Astrocyte (in vitro differentiated cells and primary cell): Measurements from ENCODE around the gene LDLRAD4. TPM values are rescaled to one million over a fixed set of nuclear protein-coding genes. Genes with fewer than 3 reads are reported as not detected.
A peak's percentile ranks its signal among the peaks of the same experiment; 100 is the strongest.

ENCODE experiments used
- DNase-seq: peaks from one replicate; pipeline ENCODE4 v3.0.0-alpha.2; 2010; ENCODE audit warnings: low read depth
- FAIRE-seq: peaks from 2 replicates; lab custom pipeline; 2011; peaks lifted over from hg19 to GRCh38; lab: Jason Lieb, UNC
- H2AFZ ChIP-seq: 2 replicates; pipeline ENCODE4 v1.6.0; 2012; ENCODE audit warnings: low read depth, low read length, inconsistent platforms
- H3K27ac ChIP-seq: 2 replicates; pipeline ENCODE4 v1.5.1; 2011; ENCODE audit warnings: low read depth, low read length, inconsistent platforms
- H3K27me3 ChIP-seq: 2 replicates; pipeline ENCODE4 v1.6.0; 2011; ENCODE audit warnings: low read length, inconsistent platforms; ENCODE audit not compliant: insufficient read depth
- H3K36me3 ChIP-seq: 2 replicates; pipeline ENCODE4 v1.5.1; 2011; ENCODE audit warnings: low read length, inconsistent platforms; ENCODE audit not compliant: insufficient read depth
- H3K4me1 ChIP-seq: 2 replicates; pipeline ENCODE4 v1.5.1; 2011; ENCODE audit warnings: low read length, inconsistent platforms; ENCODE audit not compliant: insufficient read depth
- H3K4me2 ChIP-seq: 2 replicates; pipeline ENCODE4 v1.6.0; 2012; ENCODE audit warnings: low read length, inconsistent platforms
- H3K4me3 ChIP-seq: 2 replicates; pipeline ENCODE4 v1.5.1; 2011; ENCODE audit warnings: low read depth, mild to moderate bottlenecking, low read length, inconsistent platforms; ENCODE audit not compliant: insufficient read depth
- H3K79me2 ChIP-seq: 2 replicates; pipeline ENCODE4 v1.6.0; 2012; ENCODE audit warnings: mild to moderate bottlenecking, low read length, inconsistent platforms; ENCODE audit not compliant: insufficient read depth
- H3K9ac ChIP-seq: 2 replicates; pipeline ENCODE4 v1.6.0; 2012; ENCODE audit warnings: mild to moderate bottlenecking, low read length, inconsistent platforms
- H3K9me3 ChIP-seq: 2 replicates; pipeline ENCODE4 v1.5.1; 2012; ENCODE audit warnings: low read depth, mild to moderate bottlenecking, low read length, inconsistent platforms; ENCODE audit not compliant: insufficient read depth
- H4K20me1 ChIP-seq: 2 replicates; pipeline ENCODE4 v1.6.0; 2012; ENCODE audit warnings: low read length, inconsistent platforms; ENCODE audit not compliant: insufficient read depth
- H3K27ac Mint-ChIP-seq: one replicate; pipeline ENCODE4 v1.8.0; 2021; ENCODE audit warnings: mild to moderate bottlenecking, mixed read lengths; ENCODE audit not compliant: unreplicated experiment
- H3K27me3 Mint-ChIP-seq: one replicate; pipeline ENCODE4 v1.8.0; 2021; ENCODE audit warnings: low read depth, mixed read lengths; ENCODE audit not compliant: unreplicated experiment
- H3K36me3 Mint-ChIP-seq: one replicate; pipeline ENCODE4 v1.8.0; 2021; ENCODE audit warnings: low read depth, mixed read lengths; ENCODE audit not compliant: unreplicated experiment
- H3K4me1 Mint-ChIP-seq: one replicate; pipeline ENCODE4 v1.8.0; 2021; ENCODE audit warnings: low read depth, mixed read lengths; ENCODE audit not compliant: unreplicated experiment
- H3K4me3 Mint-ChIP-seq: one replicate; pipeline ENCODE4 v1.8.0; 2021; ENCODE audit warnings: mild to moderate bottlenecking, moderate library complexity, mixed read lengths; ENCODE audit not compliant: unreplicated experiment
- H3K9me3 Mint-ChIP-seq: one replicate; pipeline ENCODE4 v1.8.0; 2021; ENCODE audit warnings: mild to moderate bottlenecking, mixed read lengths; ENCODE audit not compliant: unreplicated experiment
- CTCF ChIP-seq: IDR thresholded peaks from 2 replicates; pipeline ENCODE4 v1.5.1; 2011; ENCODE audit warnings: low read depth, mild to moderate bottlenecking, inconsistent platforms, low read length, moderate library complexity; ENCODE audit not compliant: insufficient read depth
- EZH2 ChIP-seq: IDR thresholded peaks from 2 replicates; pipeline ENCODE4 v1.6.1; 2012; ENCODE audit warnings: mild to moderate bottlenecking, low read length, inconsistent platforms; ENCODE audit not compliant: insufficient read depth
- total RNA-seq: library from RNA; stranded (reverse); gene quantifications from 2 replicates; pipeline ENCODE4 v1.2.1, GENCODE V29; 2021

Gene LDLRAD4
- total RNA-seq, 1 donor from 2014 or later, result 26.0 TPM

GRCh38 chr18:13317801-13318200, 99.2 kb downstream of the LDLRAD4 start:
- Histone ChIP-seq H4K20me1 (no peaks in the 10 kb centered on the region), H3K27ac (no peak overlapping the region), H3K27me3 (no peaks in the 10 kb centered on the region), H2AFZ (no peak overlapping the region), H3K4me1 (no peaks in the 10 kb centered on the region), H3K9me3 (peaks cover 11% of the 10 kb centered on the region), H3K9ac (no peak overlapping the region), H3K79me2 (no peaks in the 10 kb centered on the region), H3K4me3 (no peak overlapping the region), H3K36me3 (no peaks in the 10 kb centered on the region), H3K4me2 (no peak overlapping the region)
- Mint-ChIP-seq H3K9me3 (peaks cover 18% of the 10 kb centered on the region), H3K27me3 (no peaks in the 10 kb centered on the region), H3K27ac (peak overlapping the region; percentile 2), H3K36me3 (peaks cover 33% of the 10 kb centered on the region), H3K4me1 (peaks cover 13% of the 10 kb centered on the region), H3K4me3 (no peak overlapping the region)
- no peak for FAIRE-seq
- TF ChIP-seq EZH2, result no peak
- no peak for TF ChIP-seq CTCF
- no peak for DNase-seq

GRCh38 chr18:13318731-13319501, 100.4 kb downstream of the LDLRAD4 start:
- Mint-ChIP-seq H3K4me3 (no peak overlapping the region), H3K27ac (peak overlapping the region; percentile 51), H3K36me3 (peaks cover 28% of the 10 kb centered on the region), H3K9me3 (peaks cover 18% of the 10 kb centered on the region), H3K4me1 (peaks cover 13% of the 10 kb centered on the region), H3K27me3 (no peaks in the 10 kb centered on the region)
- Histone ChIP-seq H3K79me2 (no peaks in the 10 kb centered on the region), H4K20me1 (no peaks in the 10 kb centered on the region), H3K4me2 (no peak overlapping the region), H3K36me3 (no peaks in the 10 kb centered on the region), H3K9ac (no peak overlapping the region), H3K27ac (no peak overlapping the region), H3K4me3 (no peak overlapping the region), H3K9me3 (peaks cover 11% of the 10 kb centered on the region), H2AFZ (no peak overlapping the region), H3K27me3 (no peaks in the 10 kb centered on the region), H3K4me1 (no peaks in the 10 kb centered on the region)
- no peak for FAIRE-seq
- TF ChIP-seq EZH2, result no peak
- no peak for TF ChIP-seq CTCF
- DNase-seq, result no peak

GRCh38 chr18:13319629-13320028, 101.1 kb downstream of the LDLRAD4 start:
- Histone ChIP-seq H3K27me3 (no peaks in the 10 kb centered on the region), H2AFZ (no peak overlapping the region), H4K20me1 (no peaks in the 10 kb centered on the region), H3K27ac (no peak overlapping the region), H3K79me2 (no peaks in the 10 kb centered on the region), H3K9me3 (peaks cover 11% of the 10 kb centered on the region), H3K4me3 (no peak overlapping the region), H3K36me3 (no peaks in the 10 kb centered on the region), H3K4me2 (no peak overlapping the region), H3K9ac (no peak overlapping the region), H3K4me1 (no peaks in the 10 kb centered on the region)
- no peaks in the 10 kb centered on the region for H3K27me3 Mint-ChIP-seq
- H3K4me3 Mint-ChIP-seq, result no peak overlapping the region
- H3K36me3 Mint-ChIP-seq, result peaks cover 21% of the 10 kb centered on the region
- H3K9me3 Mint-ChIP-seq, result peaks cover 14% of the 10 kb centered on the region
- FAIRE-seq (no peak), DNase-seq (no peak)
- H3K27ac Mint-ChIP-seq, result no peak overlapping the region
- H3K4me1 Mint-ChIP-seq, result peaks cover 13% of the 10 kb centered on the region
- TF ChIP-seq EZH2 (no peak), CTCF (no peak)
